HEK293 (cell line): ENCODE data around the gene GRIA1.

Experiments
- CTCF ChIA-PET: fragments of 350-600 bp; formaldehyde crosslinking; extraction: SDS; loops from one replicate; lab custom pipeline; 2021; ENCODE audit warnings: antibody characterized with exemption; lab: Yijun Ruan, JAX
- POLR2A ChIA-PET: fragments of 300-600 bp; formaldehyde crosslinking; extraction: SDS; loops from one replicate; lab custom pipeline; 2020; ENCODE audit warnings: antibody characterized with exemption, inconsistent platforms; lab: Yijun Ruan, JAX
- H3K27ac ChIP-seq: fragments of 200-500 bp; sonication (Bioruptor generic); 2 replicates; pipeline ENCODE4 v1.5.1; 2014; ENCODE audit warnings: low read depth, low read length, control low read depth, inconsistent platforms; ENCODE audit errors: extremely low read depth
- H3K36me3 ChIP-seq, 2 experiments: fragments of 200-500 bp in 1 of 2; sonication (Bioruptor generic) in 1 of 2; 1 replicate in 1 of 2; 2 replicates in 1 of 2; pipeline ENCODE4 v1.5.1; 2014 to 2017; ENCODE audit warnings: inconsistent platforms in 2 of 2, low read length in 2 of 2; ENCODE audit not compliant: control insufficient read depth in 2 of 2, insufficient read depth in 1 of 2
- H3K4me1 ChIP-seq: fragments of 200-500 bp; sonication (Bioruptor generic); 2 replicates; pipeline ENCODE4 v1.5.1; 2014; ENCODE audit warnings: mild to moderate bottlenecking, low read length, inconsistent platforms; ENCODE audit not compliant: control insufficient read depth, insufficient read depth
- H3K4me3 ChIP-seq: 2 replicates; pipeline ENCODE4 v1.5.1; 2011; ENCODE audit warnings: low read depth, mild to moderate bottlenecking, control low read depth, low read length, moderate library complexity
- H3K9me3 ChIP-seq: fragments of 200-500 bp; sonication (Bioruptor generic); 2 replicates; pipeline ENCODE4 v1.5.1; 2014; ENCODE audit warnings: low read depth, low read length, inconsistent platforms; ENCODE audit not compliant: control insufficient read depth, insufficient read depth
- BCL11B ChIP-seq: fragments of 450-650 bp; formaldehyde crosslinking; IDR thresholded peaks from 2 replicates; pipeline ENCODE4 v1.5.1; 2016; ENCODE audit warnings: low read depth, missing biosample characterization, missing genetic modification characterization
- GLIS2 ChIP-seq: fragments of 450-650 bp; formaldehyde crosslinking; IDR thresholded peaks from 2 replicates; pipeline ENCODE4 v1.5.1; 2016; ENCODE audit warnings: missing biosample characterization, missing genetic modification characterization
- MEIS1 ChIP-seq: sonication (generic); formaldehyde crosslinking; IDR thresholded peaks from 2 replicates; pipeline ENCODE4 v1.8.1; 2022; ENCODE audit warnings: missing genetic modification reagents, mild to moderate bottlenecking, borderline replicate concordance
- MZF1 ChIP-seq: fragments of 450-650 bp; formaldehyde crosslinking; IDR thresholded peaks from 2 replicates; pipeline ENCODE4 v1.5.1; 2017; ENCODE audit warnings: missing biosample characterization, missing genetic modification characterization, borderline replicate concordance
- PRDM1 ChIP-seq: fragments of 450-650 bp; formaldehyde crosslinking; IDR thresholded peaks from 2 replicates; pipeline ENCODE4; 2016; ENCODE audit warnings: missing biosample characterization, missing genetic modification characterization
- SETDB1 ChIP-seq: IDR thresholded peaks from one replicate; pipeline ENCODE4 v1.6.1; 2017; ENCODE audit warnings: mild to moderate bottlenecking, low read length, moderate library complexity, mixed read lengths; ENCODE audit not compliant: insufficient read length
- TSHZ1 ChIP-seq: fragments of 450-650 bp; formaldehyde crosslinking; IDR thresholded peaks from 2 replicates; pipeline ENCODE4 v1.5.1; 2016; ENCODE audit warnings: missing biosample characterization, missing genetic modification characterization, borderline replicate concordance
- ZBTB20 ChIP-seq: fragments of 450-650 bp; formaldehyde crosslinking; IDR thresholded peaks from 2 replicates; pipeline ENCODE4 v1.5.1; 2016; ENCODE audit warnings: missing biosample characterization, missing genetic modification characterization
- ZBTB48 ChIP-seq: fragments of 450-650 bp; formaldehyde crosslinking; IDR thresholded peaks from 2 replicates; pipeline ENCODE4 v1.5.1; 2016; ENCODE audit warnings: missing biosample characterization, missing genetic modification characterization
- ZEB2 ChIP-seq: fragments of 450-650 bp; formaldehyde crosslinking; IDR thresholded peaks from 2 replicates; pipeline ENCODE4 v1.5.1; 2016; ENCODE audit warnings: missing biosample characterization, missing genetic modification characterization
- ZFP41 ChIP-seq: fragments of 450-650 bp; formaldehyde crosslinking; IDR thresholded peaks from 2 replicates; pipeline ENCODE4 v1.5.1; 2016; ENCODE audit warnings: missing biosample characterization, missing genetic modification characterization, borderline replicate concordance
- ZFP69B ChIP-seq: fragments of 450-650 bp; formaldehyde crosslinking; IDR thresholded peaks from 2 replicates; pipeline ENCODE4 v1.5.1; 2016; ENCODE audit warnings: missing biosample characterization, missing genetic modification characterization
- ZNF132 ChIP-seq: fragments of 450-650 bp; formaldehyde crosslinking; IDR thresholded peaks from 2 replicates; pipeline ENCODE4 v1.5.1; 2017; ENCODE audit warnings: missing biosample characterization, missing genetic modification characterization, borderline replicate concordance
- ZNF174 ChIP-seq: fragments of 450-650 bp; formaldehyde crosslinking; IDR thresholded peaks from 2 replicates; pipeline ENCODE4 v1.5.0; 2017; ENCODE audit warnings: missing biosample characterization, mild to moderate bottlenecking, missing genetic modification characterization
- ZNF202 ChIP-seq: fragments of 450-650 bp; formaldehyde crosslinking; IDR thresholded peaks from 2 replicates; pipeline ENCODE4 v1.5.1; 2016; ENCODE audit warnings: missing biosample characterization, missing genetic modification characterization, borderline replicate concordance
- ZNF280D ChIP-seq: fragments of 450-650 bp; formaldehyde crosslinking; IDR thresholded peaks from 2 replicates; pipeline ENCODE4 v1.5.1; 2016; ENCODE audit warnings: missing biosample characterization, missing genetic modification characterization
- ZNF341 ChIP-seq: fragments of 450-650 bp; formaldehyde crosslinking; IDR thresholded peaks from 2 replicates; pipeline ENCODE4; 2016; ENCODE audit warnings: low read depth, missing biosample characterization, missing genetic modification characterization
- ZNF362 ChIP-seq: fragments of 450-650 bp; formaldehyde crosslinking; IDR thresholded peaks from 2 replicates; pipeline ENCODE4 v1.5.1; 2016; ENCODE audit warnings: missing biosample characterization, missing genetic modification characterization
- ZNF416 ChIP-seq: fragments of 450-650 bp; formaldehyde crosslinking; IDR thresholded peaks from 2 replicates; pipeline ENCODE4 v1.5.1; 2016; ENCODE audit warnings: missing biosample characterization, missing genetic modification characterization
- ZNF423 ChIP-seq: fragments of 450-650 bp; formaldehyde crosslinking; IDR thresholded peaks from 2 replicates; pipeline ENCODE4 v1.5.1; 2016; ENCODE audit warnings: missing biosample characterization, missing genetic modification characterization
- ZNF426 ChIP-seq: fragments of 450-650 bp; formaldehyde crosslinking; IDR thresholded peaks from 2 replicates; pipeline ENCODE4 v1.5.1; 2017; ENCODE audit warnings: missing biosample characterization, missing genetic modification characterization, mild to moderate bottlenecking, inconsistent platforms, moderate library complexity
- ZNF529 ChIP-seq: fragments of 450-650 bp; formaldehyde crosslinking; IDR thresholded peaks from 2 replicates; pipeline ENCODE4 v1.5.1; 2017; ENCODE audit warnings: missing genetic modification characterization, missing biosample characterization; ENCODE audit not compliant: insufficient replicate concordance
- ZNF549 ChIP-seq: fragments of 450-650 bp; IDR thresholded peaks from 2 replicates; pipeline ENCODE4 v1.5.1; 2018; ENCODE audit warnings: missing biosample characterization, missing genetic modification characterization, mild to moderate bottlenecking, inconsistent platforms, moderate library complexity
- ZNF701 ChIP-seq: fragments of 450-650 bp; formaldehyde crosslinking; IDR thresholded peaks from 2 replicates; pipeline ENCODE4 v1.5.1; 2016; ENCODE audit warnings: missing biosample characterization, missing genetic modification characterization
- ZNF837 ChIP-seq: fragments of 450-650 bp; formaldehyde crosslinking; IDR thresholded peaks from 2 replicates; pipeline ENCODE4 v1.5.1; 2016; ENCODE audit warnings: missing biosample characterization, missing genetic modification characterization
- ZNF843 ChIP-seq: fragments of 450-650 bp; formaldehyde crosslinking; IDR thresholded peaks from 2 replicates; pipeline ENCODE4 v1.5.1; 2016; ENCODE audit warnings: missing biosample characterization, missing genetic modification characterization

Gene GRIA1

GRCh38 chr5:153584960-153585359 lies 94.5 kb downstream of the GRIA1 start:
- CTCF ChIA-PET = interaction anchor here (0.5 kb wide), 1 partner anchor 1068 kb away, joined by 4 read pairs; no protein-coding TSS in a partner anchor
- H3K9me3 ChIP-seq = no peaks in the 10 kb centered on the region
- no peaks in the 10 kb centered on the region for H3K36me3 ChIP-seq
- no peak for TF ChIP-seq ZFP69B (tag by site-specific recombination)
- TF ChIP-seq ZNF843 (tag by site-specific recombination) = no peak
- TF ChIP-seq GLIS2 (tag by site-specific recombination) = no peak
- no peak for TF ChIP-seq ZNF701 (tag by site-specific recombination)
- TF ChIP-seq ZBTB48 = no peak
- no peak for TF ChIP-seq ZNF341 (tag by site-specific recombination)
- TF ChIP-seq ZFP41 (tag by site-specific recombination) = no peak
- no peak for TF ChIP-seq ZNF423 (tag by site-specific recombination)
- TF ChIP-seq SETDB1 = no peak
- no peak for TF ChIP-seq PRDM1
- no peak for TF ChIP-seq ZNF416 (tag by site-specific recombination)
- no peak for TF ChIP-seq ZNF549 (tag by site-specific recombination)
- no peak for TF ChIP-seq ZEB2 (tag by site-specific recombination)
- TF ChIP-seq ZNF174 (tag by site-specific recombination) = no peak
- TF ChIP-seq ZBTB20 (tag by site-specific recombination) = no peak
- no peak for TF ChIP-seq ZNF132
- TF ChIP-seq MEIS1 (CRISPR knock-in tag) = no peak
- TF ChIP-seq ZNF202 (tag by site-specific recombination) = no peak
- no peak for TF ChIP-seq MZF1 (tag by site-specific recombination)
- no peak for TF ChIP-seq BCL11B (tag by site-specific recombination)
- TF ChIP-seq, all 188 proteins: peak for 0
- Histone ChIP-seq H3K27ac (no peak overlapping the region), H3K4me3 (no peak overlapping the region), H3K4me1 (no peaks in the 10 kb centered on the region)
- POLR2A ChIA-PET = no interaction called here

- H3K4me3 ChIP-seq = no peak overlapping the region
- POLR2A ChIA-PET = no interaction called here
- TF ChIP-seq ZNF837 (tag by site-specific recombination) = no peak
- TF ChIP-seq, all 188 proteins: peak for 0
- H3K9me3 ChIP-seq = no peaks in the 10 kb centered on the region
- H3K4me1 ChIP-seq = no peaks in the 10 kb centered on the region
- H3K36me3 ChIP-seq = no peaks in the 10 kb centered on the region
- CTCF ChIA-PET = interaction anchor here (0.6 kb wide), 1 partner anchor 47 kb away, joined by 3 read pairs; no protein-coding TSS in a partner anchor
- no peak overlapping the region for H3K27ac ChIP-seq
These were observed 95.3 kb downstream of the GRIA1 start for GRCh38 chr5:153585622-153586277.

- Histone ChIP-seq H3K4me3 (no peak overlapping the region), H3K36me3 (no peaks in the 10 kb centered on the region), H3K27ac (no peak overlapping the region), H3K4me1 (no peaks in the 10 kb centered on the region), H3K9me3 (no peaks in the 10 kb centered on the region)
- CTCF ChIA-PET = interaction anchor here (0.7 kb wide), 1 partner anchor 1052 kb away, joined by 3 read pairs; no protein-coding TSS in a partner anchor
- POLR2A ChIA-PET = no interaction called here
- TF ChIP-seq TSHZ1 (no peak), MZF1 (tag by site-specific recombination) (no peak), ZNF362 (no peak), ZNF280D (tag by site-specific recombination) (no peak), ZNF426 (tag by site-specific recombination) (no peak), ZNF529 (tag by site-specific recombination) (no peak)
These were observed 101.6 kb downstream of the GRIA1 start for GRCh38 chr5:153592081-153592480.
